SH-SY5Y (cell line): ENCODE results near the gene GREB1L.

Source experiments
- GATA2 ChIP-seq: IDR thresholded peaks from 2 replicates; pipeline ENCODE4 v1.6.1; 2011; ENCODE audit warnings: mild to moderate bottlenecking, low read depth, low read length
- GATA3 ChIP-seq: IDR thresholded peaks from 2 replicates; pipeline ENCODE4 v1.6.1; 2011; ENCODE audit warnings: low read depth, mild to moderate bottlenecking, low read length, moderate library complexity

DNA sequence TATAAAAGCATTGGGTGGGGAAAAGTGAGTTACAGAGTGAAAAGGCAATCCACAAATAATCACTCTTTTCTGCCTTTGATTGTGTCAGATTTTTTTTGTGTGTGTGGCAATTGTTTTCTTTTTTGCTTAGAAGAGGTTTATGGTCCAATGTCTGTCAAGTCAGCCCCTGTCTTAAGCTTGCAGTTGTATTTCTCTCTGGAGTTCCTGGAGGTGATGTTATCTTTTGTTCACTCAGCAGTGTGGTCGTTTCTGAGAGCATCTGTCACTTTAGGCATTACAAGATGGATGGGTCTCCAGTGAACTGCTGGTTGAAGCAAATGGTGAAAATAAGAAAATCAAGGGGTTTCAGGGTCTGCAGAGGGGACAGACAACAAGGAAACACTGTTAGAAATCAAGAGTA is 121.3 kb downstream of the GREB1L start:
- TF ChIP-seq GATA2 = no peak
- no peak for TF ChIP-seq GATA3
